ENCODE measurements around the gene KBTBD12. TPM values are rescaled to one million over a fixed set of nuclear protein-coding genes. Genes with fewer than 3 reads are reported as not detected.

The KBTBD12 gene
- polyA plus RNA-seq, 2 donors = 0.06 to 0.13 TPM

- Histone ChIP-seq H3K27me3 (ENCODE audit: control insufficient read depth in 1 of 2, insufficient read depth in 2 of 2, low read length in 2 of 2) (no peaks in the 10 kb centered on the region), H3K27ac (ENCODE audit: low read depth in 2 of 2, low read length in 1 of 2) (no peak overlapping the region), H3K36me3 (ENCODE audit: control insufficient read depth in 2 of 2, insufficient read depth in 2 of 2, low read length in 1 of 2) (no peaks in the 10 kb centered on the region), H3K9me3 (ENCODE audit: control insufficient read depth in 2 of 2, insufficient read depth in 1 of 2, low read depth in 1 of 2, low read length in 1 of 2) (no peaks in the 10 kb centered on the region), H3K4me1 (ENCODE audit: control insufficient read depth in 2 of 2, insufficient read depth in 2 of 2, low read length in 1 of 2) (no peaks in the 10 kb centered on the region), H3K4me3 (ENCODE audit: low read depth in 1 of 2, low read length in 2 of 2) (no peak overlapping the region)
- 85% methylated on average over 6 of the region's 6 CpGs for WGBS, 2 donors
Measured at GRCh38 chr3:127975153-127976029, 60.4 kb downstream of the KBTBD12 start.

- 89 to 92% methylated on average over 2 of the region's 2 CpGs for WGBS, 2 donors
- H3K36me3 ChIP-seq (ENCODE audit: control insufficient read depth in 2 of 2, insufficient read depth in 2 of 2, low read length in 1 of 2) = no peaks in the 10 kb centered on the region
- no peak overlapping the region for H3K4me3 ChIP-seq (ENCODE audit: low read depth in 1 of 2, low read length in 2 of 2)
Measured at GRCh38 chr3:127978636-127979035, 63.6 kb downstream of the KBTBD12 start.

GRCh38 chr3:127979473-127979872 lies 64.4 kb downstream of the KBTBD12 start:
- no peaks in the 10 kb centered on the region for H3K9me3 ChIP-seq (ENCODE audit: control insufficient read depth in 2 of 2, insufficient read depth in 1 of 2, low read depth in 1 of 2, low read length in 1 of 2)
- H3K4me3 ChIP-seq (ENCODE audit: low read depth in 1 of 2, low read length in 2 of 2) = no peak overlapping the region
- no peaks in the 10 kb centered on the region for H3K36me3 ChIP-seq (ENCODE audit: control insufficient read depth in 2 of 2, insufficient read depth in 2 of 2, low read length in 1 of 2)
- no peaks in the 10 kb centered on the region for H3K4me1 ChIP-seq (ENCODE audit: control insufficient read depth in 2 of 2, insufficient read depth in 2 of 2, low read length in 1 of 2)
- H3K27ac ChIP-seq (ENCODE audit: low read depth in 2 of 2, low read length in 1 of 2) = no peak overlapping the region
- no peaks in the 10 kb centered on the region for H3K27me3 ChIP-seq (ENCODE audit: control insufficient read depth in 1 of 2, insufficient read depth in 2 of 2, low read length in 2 of 2)

More at GRCh38 chr3:127978636-127979035, 63.6 kb downstream of the KBTBD12 start:
- Histone ChIP-seq H3K27me3 (ENCODE audit: control insufficient read depth in 1 of 2, insufficient read depth in 2 of 2, low read length in 2 of 2) (no peaks in the 10 kb centered on the region), H3K4me1 (ENCODE audit: control insufficient read depth in 2 of 2, insufficient read depth in 2 of 2, low read length in 1 of 2) (no peaks in the 10 kb centered on the region), H3K27ac (ENCODE audit: low read depth in 2 of 2, low read length in 1 of 2) (no peak overlapping the region), H3K9me3 (ENCODE audit: control insufficient read depth in 2 of 2, insufficient read depth in 1 of 2, low read depth in 1 of 2, low read length in 1 of 2) (no peaks in the 10 kb centered on the region)

GRCh38 chr3:127981097-127981496 lies 66.1 kb downstream of the KBTBD12 start:
- H3K36me3 ChIP-seq (ENCODE audit: control insufficient read depth in 2 of 2, insufficient read depth in 2 of 2, low read length in 1 of 2) = no peaks in the 10 kb centered on the region
- H3K27me3 ChIP-seq (ENCODE audit: control insufficient read depth in 1 of 2, insufficient read depth in 2 of 2, low read length in 2 of 2) = no peaks in the 10 kb centered on the region
- H3K27ac ChIP-seq (ENCODE audit: low read depth in 2 of 2, low read length in 1 of 2) = no peak overlapping the region
- H3K4me3 ChIP-seq (ENCODE audit: low read depth in 1 of 2, low read length in 2 of 2) = no peak overlapping the region
- no peaks in the 10 kb centered on the region for H3K4me1 ChIP-seq (ENCODE audit: control insufficient read depth in 2 of 2, insufficient read depth in 2 of 2, low read length in 1 of 2)
- H3K9me3 ChIP-seq (ENCODE audit: control insufficient read depth in 2 of 2, insufficient read depth in 1 of 2, low read depth in 1 of 2, low read length in 1 of 2) = no peaks in the 10 kb centered on the region

GRCh38 chr3:127982155-127982554 lies 67.1 kb downstream of the KBTBD12 start:
- Histone ChIP-seq H3K27me3 (ENCODE audit: control insufficient read depth in 1 of 2, insufficient read depth in 2 of 2, low read length in 2 of 2) (no peaks in the 10 kb centered on the region), H3K4me1 (ENCODE audit: control insufficient read depth in 2 of 2, insufficient read depth in 2 of 2, low read length in 1 of 2) (no peaks in the 10 kb centered on the region), H3K9me3 (ENCODE audit: control insufficient read depth in 2 of 2, insufficient read depth in 1 of 2, low read depth in 1 of 2, low read length in 1 of 2) (no peaks in the 10 kb centered on the region), H3K27ac (ENCODE audit: low read depth in 2 of 2, low read length in 1 of 2) (no peak overlapping the region), H3K36me3 (ENCODE audit: control insufficient read depth in 2 of 2, insufficient read depth in 2 of 2, low read length in 1 of 2) (no peaks in the 10 kb centered on the region), H3K4me3 (ENCODE audit: low read depth in 1 of 2, low read length in 2 of 2) (no peak overlapping the region)
- WGBS, 2 donors = 65 to 69% methylated on average over 3 of the region's 3 CpGs

GRCh38 chr3:127984241-127984975 lies 69.4 kb downstream of the KBTBD12 start:
- no peaks in the 10 kb centered on the region for H3K9me3 ChIP-seq (ENCODE audit: control insufficient read depth in 2 of 2, insufficient read depth in 1 of 2, low read depth in 1 of 2, low read length in 1 of 2)
- WGBS, 2 donors = 77 to 84% methylated on average over 8 of the region's 8 CpGs
- no peaks in the 10 kb centered on the region for H3K4me1 ChIP-seq (ENCODE audit: control insufficient read depth in 2 of 2, insufficient read depth in 2 of 2, low read length in 1 of 2)
- no peak overlapping the region for H3K4me3 ChIP-seq (ENCODE audit: low read depth in 1 of 2, low read length in 2 of 2)
- H3K27ac ChIP-seq (ENCODE audit: low read depth in 2 of 2, low read length in 1 of 2) = no peak overlapping the region
- no peaks in the 10 kb centered on the region for H3K36me3 ChIP-seq (ENCODE audit: control insufficient read depth in 2 of 2, insufficient read depth in 2 of 2, low read length in 1 of 2)
- H3K27me3 ChIP-seq (ENCODE audit: control insufficient read depth in 1 of 2, insufficient read depth in 2 of 2, low read length in 2 of 2) = no peaks in the 10 kb centered on the region

- H3K4me1 ChIP-seq (ENCODE audit: control insufficient read depth in 2 of 2, insufficient read depth in 2 of 2, low read length in 1 of 2) = no peaks in the 10 kb centered on the region
- no peaks in the 10 kb centered on the region for H3K9me3 ChIP-seq (ENCODE audit: control insufficient read depth in 2 of 2, insufficient read depth in 1 of 2, low read depth in 1 of 2, low read length in 1 of 2)
- 91 to 92% methylated on average over 4 of the region's 4 CpGs for WGBS, 2 donors
- no peak overlapping the region for H3K4me3 ChIP-seq (ENCODE audit: low read depth in 1 of 2, low read length in 2 of 2)
- H3K27ac ChIP-seq (ENCODE audit: low read depth in 2 of 2, low read length in 1 of 2) = no peak overlapping the region
- H3K27me3 ChIP-seq (ENCODE audit: control insufficient read depth in 1 of 2, insufficient read depth in 2 of 2, low read length in 2 of 2) = no peaks in the 10 kb centered on the region
- no peaks in the 10 kb centered on the region for H3K36me3 ChIP-seq (ENCODE audit: control insufficient read depth in 2 of 2, insufficient read depth in 2 of 2, low read length in 1 of 2)
Measured at GRCh38 chr3:127985216-127985615, 70.2 kb downstream of the KBTBD12 start.

GRCh38 chr3:127985655-127986225 lies 70.7 kb downstream of the KBTBD12 start:
- Histone ChIP-seq H3K27ac (ENCODE audit: low read depth in 2 of 2, low read length in 1 of 2) (no peak overlapping the region), H3K9me3 (ENCODE audit: control insufficient read depth in 2 of 2, insufficient read depth in 1 of 2, low read depth in 1 of 2, low read length in 1 of 2) (no peaks in the 10 kb centered on the region)
- WGBS, 2 donors = 90 to 92% methylated on average over 12 to 13 of the region's 13 CpGs

GRCh38 chr3:127986803-127987202 lies 71.8 kb downstream of the KBTBD12 start:
- WGBS, 2 donors = 82 to 84% methylated on average over 11 of the region's 11 CpGs
- H3K4me3 ChIP-seq (ENCODE audit: low read depth in 1 of 2, low read length in 2 of 2) = no peak overlapping the region
- H3K27ac ChIP-seq (ENCODE audit: low read depth in 2 of 2, low read length in 1 of 2) = no peak overlapping the region
- no peaks in the 10 kb centered on the region for H3K36me3 ChIP-seq (ENCODE audit: control insufficient read depth in 2 of 2, insufficient read depth in 2 of 2, low read length in 1 of 2)
- no peaks in the 10 kb centered on the region for H3K4me1 ChIP-seq (ENCODE audit: control insufficient read depth in 2 of 2, insufficient read depth in 2 of 2, low read length in 1 of 2)
- H3K27me3 ChIP-seq (ENCODE audit: control insufficient read depth in 1 of 2, insufficient read depth in 2 of 2, low read length in 2 of 2) = no peaks in the 10 kb centered on the region
- no peaks in the 10 kb centered on the region for H3K9me3 ChIP-seq (ENCODE audit: control insufficient read depth in 2 of 2, insufficient read depth in 1 of 2, low read depth in 1 of 2, low read length in 1 of 2)

More at GRCh38 chr3:127985655-127986225, 70.7 kb downstream of the KBTBD12 start:
- Histone ChIP-seq H3K4me1 (ENCODE audit: control insufficient read depth in 2 of 2, insufficient read depth in 2 of 2, low read length in 1 of 2) (no peaks in the 10 kb centered on the region), H3K4me3 (ENCODE audit: low read depth in 1 of 2, low read length in 2 of 2) (no peak overlapping the region), H3K27me3 (ENCODE audit: control insufficient read depth in 1 of 2, insufficient read depth in 2 of 2, low read length in 2 of 2) (no peaks in the 10 kb centered on the region), H3K36me3 (ENCODE audit: control insufficient read depth in 2 of 2, insufficient read depth in 2 of 2, low read length in 1 of 2) (no peaks in the 10 kb centered on the region)

All from esophagus (tissue), 2 donors.